H9 (cell line): ENCODE measurements around the gene SLC6A8. TPM values are rescaled to one million over a fixed set of nuclear protein-coding genes. Genes with fewer than 3 reads are reported as not detected.
"Not testable (repeated sequence)": the region's sequence is repeated elsewhere in the genome, so short reads cannot be mapped to it uniquely, and the experiment has no call there.

ENCODE experiments used
- DNase-seq: peaks from one replicate; pipeline ENCODE4 v3.0.0-alpha.2; 2017
- H2AFZ ChIP-seq: one replicate; pipeline ENCODE4 v1.6.1; 2013; ENCODE audit warnings: mild to moderate bottlenecking, low read length, control low read depth, moderate library complexity
- H2AK5ac ChIP-seq: 2 replicates; pipeline ENCODE4 v1.6.1; 2013; ENCODE audit warnings: low read length, control low read depth, mixed read lengths; ENCODE audit not compliant: insufficient read length
- H2BK120ac ChIP-seq: one replicate; pipeline ENCODE4 v1.6.1; 2013; ENCODE audit warnings: low read depth, mild to moderate bottlenecking, low read length, control low read depth, inconsistent platforms; ENCODE audit not compliant: poor library complexity, severe bottlenecking
- H2BK12ac ChIP-seq: 2 replicates; pipeline ENCODE4 v1.6.1; 2013; ENCODE audit warnings: low read length, control low read depth, mixed read lengths, low read depth; ENCODE audit not compliant: insufficient read length
- H2BK15ac ChIP-seq: 2 replicates; pipeline ENCODE4 v1.6.1; 2013; ENCODE audit warnings: low read depth, low read length, control low read depth
- H2BK20ac ChIP-seq: one replicate; pipeline ENCODE4 v1.6.1; 2013; ENCODE audit warnings: low read depth, mild to moderate bottlenecking, low read length, control low read depth, inconsistent platforms; ENCODE audit not compliant: poor library complexity, severe bottlenecking
- H2BK5ac ChIP-seq: 2 replicates; pipeline ENCODE4 v1.6.1; 2013; ENCODE audit warnings: low read length, control low read depth, mixed read lengths; ENCODE audit not compliant: insufficient read length
- H3K14ac ChIP-seq: 2 replicates; pipeline ENCODE4 v1.6.1; 2013; ENCODE audit warnings: low read length, control low read depth; ENCODE audit not compliant: insufficient read depth
- H3K18ac ChIP-seq: 2 replicates; pipeline ENCODE4 v1.6.1; 2013; ENCODE audit warnings: low read depth, mild to moderate bottlenecking, mixed read lengths, low read length, control low read depth; ENCODE audit not compliant: insufficient read length
- H3K23ac ChIP-seq: 2 replicates; pipeline ENCODE4 v1.6.1; 2013; ENCODE audit warnings: low read length, control low read depth, mixed read lengths, low read depth; ENCODE audit not compliant: insufficient read length
- H3K23me2 ChIP-seq: 2 replicates; pipeline ENCODE4 v1.6.1; 2013; ENCODE audit warnings: low read depth, mild to moderate bottlenecking, mixed read lengths, low read length, control low read depth; ENCODE audit not compliant: insufficient read length, poor library complexity, severe bottlenecking
- H3K27ac ChIP-seq: 2 replicates; pipeline ENCODE4 v1.5.1; 2013; ENCODE audit warnings: low read length, control low read depth, mixed read lengths, low read depth; ENCODE audit not compliant: insufficient read length
- H3K27me3 ChIP-seq: 2 replicates; pipeline ENCODE4 v1.6.1; 2013; ENCODE audit warnings: low read length, control low read depth, inconsistent platforms; ENCODE audit not compliant: insufficient read depth
- H3K4ac ChIP-seq: 2 replicates; pipeline ENCODE4 v1.6.1; 2013; ENCODE audit warnings: low read depth, mild to moderate bottlenecking, control low read depth, inconsistent platforms, low read length, moderate library complexity
- H3K4me1 ChIP-seq: 2 replicates; pipeline ENCODE4 v1.6.1; 2013; ENCODE audit warnings: low read length, control low read depth, inconsistent platforms; ENCODE audit not compliant: insufficient read depth
- H3K4me2 ChIP-seq: 2 replicates; pipeline ENCODE4 v1.6.1; 2013; ENCODE audit warnings: low read length, control low read depth, mixed read lengths; ENCODE audit not compliant: insufficient read length, insufficient read depth
- H3K56ac ChIP-seq: 2 replicates; pipeline ENCODE4 v1.6.1; 2013; ENCODE audit warnings: low read depth, mild to moderate bottlenecking, mixed read lengths, low read length, control low read depth; ENCODE audit not compliant: insufficient read length
- H3K79me1 ChIP-seq: 2 replicates; pipeline ENCODE4 v1.6.1; 2013; ENCODE audit warnings: low read depth, mild to moderate bottlenecking, moderate library complexity, low read length, control low read depth, inconsistent platforms; ENCODE audit not compliant: insufficient read depth, poor library complexity, severe bottlenecking
- H3K79me2 ChIP-seq: 2 replicates; pipeline ENCODE4 v1.6.1; 2013; ENCODE audit warnings: low read length, control low read depth, inconsistent platforms; ENCODE audit not compliant: insufficient read depth
- H3K9ac ChIP-seq: 2 replicates; pipeline ENCODE4 v1.6.1; 2013; ENCODE audit warnings: low read length, control low read depth, mixed read lengths; ENCODE audit not compliant: insufficient read length; ENCODE audit errors: extremely low read depth
- H3K9me3 ChIP-seq: one replicate; pipeline ENCODE4 v1.6.1; 2013; ENCODE audit warnings: low read depth, low read length, inconsistent platforms; ENCODE audit not compliant: control insufficient read depth
- H3T11ph ChIP-seq: one replicate; pipeline ENCODE4 v1.6.1; 2013; ENCODE audit warnings: mild to moderate bottlenecking, low read length, control low read depth, inconsistent platforms
- H4K20me1 ChIP-seq: one replicate; pipeline ENCODE4 v1.6.1; 2013; ENCODE audit not compliant: control insufficient read depth, insufficient read length, insufficient read depth
- H4K5ac ChIP-seq: 2 replicates; pipeline ENCODE4 v1.6.1; 2013; ENCODE audit warnings: low read depth, mild to moderate bottlenecking, mixed read lengths, low read length, control low read depth; ENCODE audit not compliant: insufficient read length
- H4K8ac ChIP-seq: replicated peaks from 2 replicates; pipeline ENCODE4 v1.6.1; 2013; ENCODE audit warnings: low read length, control low read depth, mixed read lengths, low read depth; ENCODE audit not compliant: insufficient read length
- H4K91ac ChIP-seq: 2 replicates; pipeline ENCODE4 v1.6.1; 2013; ENCODE audit warnings: low read depth, mild to moderate bottlenecking, moderate library complexity, mixed read lengths, low read length, control low read depth; ENCODE audit not compliant: insufficient read length
- H3K27ac Mint-ChIP-seq, 3 experiments: 2 replicates in 2 of 3; 3 replicates in 1 of 3; pipeline ENCODE4 v1.8.0; 2020 to 2021; ENCODE audit warnings: mixed read lengths in 3 of 3, mild to moderate bottlenecking in 1 of 3, moderate library complexity in 1 of 3
- H3K27me3 Mint-ChIP-seq: 2 replicates; pipeline ENCODE4 v1.8.0; 2021; ENCODE audit warnings: low read depth, mild to moderate bottlenecking, moderate library complexity, mixed read lengths
- H3K36me3 Mint-ChIP-seq, 3 experiments: 2 replicates in 2 of 3; 3 replicates in 1 of 3; pipeline ENCODE4 v1.8.0; 2020 to 2021; ENCODE audit warnings: low read depth in 3 of 3, mixed read lengths in 3 of 3; ENCODE audit not compliant: insufficient read depth in 1 of 3
- H3K4me1 Mint-ChIP-seq, 2 experiments: 2 replicates each; pipeline ENCODE4 v1.8.0; 2020; ENCODE audit warnings: mixed read lengths in 2 of 2
- H3K4me3 Mint-ChIP-seq, 2 experiments: 2 replicates in 1 of 2; 3 replicates in 1 of 2; pipeline ENCODE4 v1.8.0; 2020 to 2021; ENCODE audit warnings: mild to moderate bottlenecking in 2 of 2, mixed read lengths in 2 of 2, moderate library complexity in 1 of 2
- H3K9me3 Mint-ChIP-seq, 2 experiments: 2 replicates in 1 of 2; 3 replicates in 1 of 2; pipeline ENCODE4 v1.8.0; 2020; ENCODE audit warnings: mild to moderate bottlenecking in 2 of 2, mixed read lengths in 2 of 2, moderate library complexity in 1 of 2
- WGBS: extraction: QIAGEN DNeasy Blood & Tissue Kit; methylation state at CpG from one replicate; pipeline ENCODE4 v1.1.7; 2013; ENCODE audit warnings: missing lambda C conversion rate, low lambda C conversion rate, mixed read lengths; ENCODE audit not compliant: insufficient read length; ENCODE audit errors: extremely low coverage; 5-methylcytosine and 5-hydroxymethylcytosine counted together
- total RNA-seq: library from RNA; stranded (reverse); gene quantifications from 2 replicates; pipeline ENCODE4 v1.2.1, GENCODE V29; 2021
- TF ChIP-seq, protein P1 (sequence below): fragments of 200-600 bp; sonication (generic); conservative IDR thresholded peaks from 3 replicates; pipeline ENCODE4 v1.8.0; 2021; ENCODE audit warnings: antibody characterized with exemption, mild to moderate bottlenecking

Gene SLC6A8
- total RNA-seq, 1 experiment from 2014 or later = 229 TPM

DNA sequence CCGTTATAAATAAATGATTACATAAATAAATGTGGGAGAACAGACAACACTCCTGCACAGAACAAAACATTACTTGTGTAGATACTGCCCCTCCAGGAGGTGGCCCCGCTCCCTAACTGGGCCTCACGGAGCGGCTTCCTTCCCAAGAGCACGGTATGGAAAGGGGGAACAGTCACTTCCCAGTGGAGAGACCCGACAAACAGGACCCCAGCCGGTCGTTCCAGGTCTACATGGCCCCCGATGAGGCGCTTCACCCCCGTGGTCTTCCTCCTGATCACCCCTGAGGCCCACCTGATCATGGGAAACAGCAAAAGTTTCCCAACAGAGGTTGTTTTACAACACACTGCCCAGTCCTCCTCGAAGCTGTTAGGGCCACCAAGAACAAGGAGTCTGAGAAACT lies 6.6 kb upstream of the SLC6A8 start:
- Histone ChIP-seq H4K91ac (no peak overlapping the region), H3K4me2 (no peak overlapping the region), H2AFZ (no peak overlapping the region), H3K9me3 (peaks cover 6% of the 10 kb centered on the region), H3K4ac (no peak overlapping the region), H3K4me1 (no peaks in the 10 kb centered on the region), H4K8ac (no peak overlapping the region), H3K79me2 (no peaks in the 10 kb centered on the region), H2AK5ac (no peak overlapping the region), H3K27ac (no peak overlapping the region), H3T11ph (no peak overlapping the region), H3K9ac (no peak overlapping the region), H2BK5ac (no peak overlapping the region), H3K56ac (no peak overlapping the region), H2BK20ac (no peak overlapping the region), H2BK12ac (no peak overlapping the region), H3K23me2 (no peaks in the 10 kb centered on the region), H3K18ac (no peak overlapping the region), H4K20me1 (no peaks in the 10 kb centered on the region), H2BK15ac (no peak overlapping the region), H3K27me3 (no peaks in the 10 kb centered on the region), H3K23ac (no peak overlapping the region), H3K79me1 (no peaks in the 10 kb centered on the region), H4K5ac (no peak overlapping the region), H2BK120ac (no peak overlapping the region), H3K14ac (no peak overlapping the region)
- DNase-seq = peak; percentile 22
- Mint-ChIP-seq H3K27ac (no peak overlapping the region), H3K9me3 (peaks cover 60 to 61% of the 10 kb centered on the region in 2 experiments), H3K4me1 (peaks cover 11 to 16% of the 10 kb centered on the region in 2 experiments), H3K36me3 (peaks cover 10 to 25% (median 20%) of the 10 kb centered on the region in 3 experiments), H3K27me3 (no peaks in the 10 kb centered on the region; the same call in 1 of the 2 replicates), H3K4me3 (no peak overlapping the region)
- TF ChIP-seq, protein P1, sequence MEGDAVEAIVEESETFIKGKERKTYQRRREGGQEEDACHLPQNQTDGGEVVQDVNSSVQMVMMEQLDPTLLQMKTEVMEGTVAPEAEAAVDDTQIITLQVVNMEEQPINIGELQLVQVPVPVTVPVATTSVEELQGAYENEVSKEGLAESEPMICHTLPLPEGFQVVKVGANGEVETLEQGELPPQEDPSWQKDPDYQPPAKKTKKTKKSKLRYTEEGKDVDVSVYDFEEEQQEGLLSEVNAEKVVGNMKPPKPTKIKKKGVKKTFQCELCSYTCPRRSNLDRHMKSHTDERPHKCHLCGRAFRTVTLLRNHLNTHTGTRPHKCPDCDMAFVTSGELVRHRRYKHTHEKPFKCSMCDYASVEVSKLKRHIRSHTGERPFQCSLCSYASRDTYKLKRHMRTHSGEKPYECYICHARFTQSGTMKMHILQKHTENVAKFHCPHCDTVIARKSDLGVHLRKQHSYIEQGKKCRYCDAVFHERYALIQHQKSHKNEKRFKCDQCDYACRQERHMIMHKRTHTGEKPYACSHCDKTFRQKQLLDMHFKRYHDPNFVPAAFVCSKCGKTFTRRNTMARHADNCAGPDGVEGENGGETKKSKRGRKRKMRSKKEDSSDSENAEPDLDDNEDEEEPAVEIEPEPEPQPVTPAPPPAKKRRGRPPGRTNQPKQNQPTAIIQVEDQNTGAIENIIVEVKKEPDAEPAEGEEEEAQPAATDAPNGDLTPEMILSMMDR = 0 out of 3 replicates have a peak, but pooled peaks have one; percentile 13
- WGBS = no CpG with 5 or more reads among the region's 12 CpGs

- not testable (repeated sequence) for H4K20me1 ChIP-seq, H4K91ac ChIP-seq, H3K79me1 ChIP-seq, H3K9ac ChIP-seq, H3K27me3 Mint-ChIP-seq, H3K4me1 ChIP-seq, H3K4me2 ChIP-seq, H3K18ac ChIP-seq, H2AFZ ChIP-seq, H3T11ph ChIP-seq, H2BK120ac ChIP-seq, H3K79me2 ChIP-seq, H2BK20ac ChIP-seq, H2BK5ac ChIP-seq, H4K5ac ChIP-seq, H4K8ac ChIP-seq, H2BK15ac ChIP-seq, H3K27me3 ChIP-seq, H3K27ac ChIP-seq, H3K56ac ChIP-seq, H2BK12ac ChIP-seq, H2AK5ac ChIP-seq, H3K23me2 ChIP-seq, H3K14ac ChIP-seq, H3K4ac ChIP-seq, H3K9me3 ChIP-seq, H3K23ac ChIP-seq
- H3K4me1 Mint-ChIP-seq = peaks cover 17 to 22% of the 10 kb centered on the region in 2 experiments
- peak; percentile 22 for DNase-seq
- no CpG with 5 or more reads among the region's 8 CpGs for WGBS
- H3K36me3 Mint-ChIP-seq = peaks cover 14 to 28% (median 25%) of the 10 kb centered on the region in 3 experiments
- H3K4me3 Mint-ChIP-seq = 0 out of 5 replicates have a peak overlapping the region, but pooled peaks of 1 of the 2 experiments have one; percentile 42
- H3K9me3 Mint-ChIP-seq = peaks cover 56 to 61% of the 10 kb centered on the region in 2 experiments
- H3K27ac Mint-ChIP-seq = peak overlapping the region in 1 of 3 experiments; percentile 87; a peak in 2 of 7 replicates
Measured at GRCh38 chrX:153683486-153683885, 4.2 kb upstream of the SLC6A8 start.
